H9 (cell line): ENCODE data around the gene RABGAP1L. TPM values are rescaled to one million over a fixed set of nuclear protein-coding genes. Genes with fewer than 3 reads are reported as not detected.

Experiments
- DNase-seq: peaks from one replicate; pipeline ENCODE4 v3.0.0-alpha.2; 2017
- H2AFZ ChIP-seq: one replicate; pipeline ENCODE4 v1.6.1; 2013; ENCODE audit warnings: mild to moderate bottlenecking, low read length, control low read depth, moderate library complexity
- H2AK5ac ChIP-seq: 2 replicates; pipeline ENCODE4 v1.6.1; 2013; ENCODE audit warnings: low read length, control low read depth, mixed read lengths; ENCODE audit not compliant: insufficient read length
- H2BK120ac ChIP-seq: one replicate; pipeline ENCODE4 v1.6.1; 2013; ENCODE audit warnings: low read depth, mild to moderate bottlenecking, low read length, control low read depth, inconsistent platforms; ENCODE audit not compliant: poor library complexity, severe bottlenecking
- H2BK12ac ChIP-seq: 2 replicates; pipeline ENCODE4 v1.6.1; 2013; ENCODE audit warnings: low read length, control low read depth, mixed read lengths, low read depth; ENCODE audit not compliant: insufficient read length
- H2BK15ac ChIP-seq: 2 replicates; pipeline ENCODE4 v1.6.1; 2013; ENCODE audit warnings: low read depth, low read length, control low read depth
- H2BK20ac ChIP-seq: one replicate; pipeline ENCODE4 v1.6.1; 2013; ENCODE audit warnings: low read depth, mild to moderate bottlenecking, low read length, control low read depth, inconsistent platforms; ENCODE audit not compliant: poor library complexity, severe bottlenecking
- H2BK5ac ChIP-seq: 2 replicates; pipeline ENCODE4 v1.6.1; 2013; ENCODE audit warnings: low read length, control low read depth, mixed read lengths; ENCODE audit not compliant: insufficient read length
- H3K14ac ChIP-seq: 2 replicates; pipeline ENCODE4 v1.6.1; 2013; ENCODE audit warnings: low read length, control low read depth; ENCODE audit not compliant: insufficient read depth
- H3K18ac ChIP-seq: 2 replicates; pipeline ENCODE4 v1.6.1; 2013; ENCODE audit warnings: low read depth, mild to moderate bottlenecking, mixed read lengths, low read length, control low read depth; ENCODE audit not compliant: insufficient read length
- H3K23ac ChIP-seq: 2 replicates; pipeline ENCODE4 v1.6.1; 2013; ENCODE audit warnings: low read length, control low read depth, mixed read lengths, low read depth; ENCODE audit not compliant: insufficient read length
- H3K23me2 ChIP-seq: 2 replicates; pipeline ENCODE4 v1.6.1; 2013; ENCODE audit warnings: low read depth, mild to moderate bottlenecking, mixed read lengths, low read length, control low read depth; ENCODE audit not compliant: insufficient read length, poor library complexity, severe bottlenecking
- H3K27ac ChIP-seq: 2 replicates; pipeline ENCODE4 v1.5.1; 2013; ENCODE audit warnings: low read length, control low read depth, mixed read lengths, low read depth; ENCODE audit not compliant: insufficient read length
- H3K27me3 ChIP-seq: 2 replicates; pipeline ENCODE4 v1.6.1; 2013; ENCODE audit warnings: low read length, control low read depth, inconsistent platforms; ENCODE audit not compliant: insufficient read depth
- H3K4ac ChIP-seq: 2 replicates; pipeline ENCODE4 v1.6.1; 2013; ENCODE audit warnings: low read depth, mild to moderate bottlenecking, control low read depth, inconsistent platforms, low read length, moderate library complexity
- H3K4me1 ChIP-seq: 2 replicates; pipeline ENCODE4 v1.6.1; 2013; ENCODE audit warnings: low read length, control low read depth, inconsistent platforms; ENCODE audit not compliant: insufficient read depth
- H3K4me2 ChIP-seq: 2 replicates; pipeline ENCODE4 v1.6.1; 2013; ENCODE audit warnings: low read length, control low read depth, mixed read lengths; ENCODE audit not compliant: insufficient read length, insufficient read depth
- H3K56ac ChIP-seq: 2 replicates; pipeline ENCODE4 v1.6.1; 2013; ENCODE audit warnings: low read depth, mild to moderate bottlenecking, mixed read lengths, low read length, control low read depth; ENCODE audit not compliant: insufficient read length
- H3K79me1 ChIP-seq: 2 replicates; pipeline ENCODE4 v1.6.1; 2013; ENCODE audit warnings: low read depth, mild to moderate bottlenecking, moderate library complexity, low read length, control low read depth, inconsistent platforms; ENCODE audit not compliant: insufficient read depth, poor library complexity, severe bottlenecking
- H3K79me2 ChIP-seq: 2 replicates; pipeline ENCODE4 v1.6.1; 2013; ENCODE audit warnings: low read length, control low read depth, inconsistent platforms; ENCODE audit not compliant: insufficient read depth
- H3K9ac ChIP-seq: 2 replicates; pipeline ENCODE4 v1.6.1; 2013; ENCODE audit warnings: low read length, control low read depth, mixed read lengths; ENCODE audit not compliant: insufficient read length; ENCODE audit errors: extremely low read depth
- H3K9me3 ChIP-seq: one replicate; pipeline ENCODE4 v1.6.1; 2013; ENCODE audit warnings: low read depth, low read length, inconsistent platforms; ENCODE audit not compliant: control insufficient read depth
- H3T11ph ChIP-seq: one replicate; pipeline ENCODE4 v1.6.1; 2013; ENCODE audit warnings: mild to moderate bottlenecking, low read length, control low read depth, inconsistent platforms
- H4K20me1 ChIP-seq: one replicate; pipeline ENCODE4 v1.6.1; 2013; ENCODE audit not compliant: control insufficient read depth, insufficient read length, insufficient read depth
- H4K5ac ChIP-seq: 2 replicates; pipeline ENCODE4 v1.6.1; 2013; ENCODE audit warnings: low read depth, mild to moderate bottlenecking, mixed read lengths, low read length, control low read depth; ENCODE audit not compliant: insufficient read length
- H4K8ac ChIP-seq: replicated peaks from 2 replicates; pipeline ENCODE4 v1.6.1; 2013; ENCODE audit warnings: low read length, control low read depth, mixed read lengths, low read depth; ENCODE audit not compliant: insufficient read length
- H4K91ac ChIP-seq: 2 replicates; pipeline ENCODE4 v1.6.1; 2013; ENCODE audit warnings: low read depth, mild to moderate bottlenecking, moderate library complexity, mixed read lengths, low read length, control low read depth; ENCODE audit not compliant: insufficient read length
- H3K27ac Mint-ChIP-seq, 3 experiments: 2 replicates in 2 of 3; 3 replicates in 1 of 3; pipeline ENCODE4 v1.8.0; 2020 to 2021; ENCODE audit warnings: mixed read lengths in 3 of 3, mild to moderate bottlenecking in 1 of 3, moderate library complexity in 1 of 3
- H3K27me3 Mint-ChIP-seq: 2 replicates; pipeline ENCODE4 v1.8.0; 2021; ENCODE audit warnings: low read depth, mild to moderate bottlenecking, moderate library complexity, mixed read lengths
- H3K36me3 Mint-ChIP-seq, 3 experiments: 2 replicates in 2 of 3; 3 replicates in 1 of 3; pipeline ENCODE4 v1.8.0; 2020 to 2021; ENCODE audit warnings: low read depth in 3 of 3, mixed read lengths in 3 of 3; ENCODE audit not compliant: insufficient read depth in 1 of 3
- H3K4me1 Mint-ChIP-seq, 2 experiments: 2 replicates each; pipeline ENCODE4 v1.8.0; 2020; ENCODE audit warnings: mixed read lengths in 2 of 2
- H3K4me3 Mint-ChIP-seq, 2 experiments: 2 replicates in 1 of 2; 3 replicates in 1 of 2; pipeline ENCODE4 v1.8.0; 2020 to 2021; ENCODE audit warnings: mild to moderate bottlenecking in 2 of 2, mixed read lengths in 2 of 2, moderate library complexity in 1 of 2
- H3K9me3 Mint-ChIP-seq, 2 experiments: 2 replicates in 1 of 2; 3 replicates in 1 of 2; pipeline ENCODE4 v1.8.0; 2020; ENCODE audit warnings: mild to moderate bottlenecking in 2 of 2, mixed read lengths in 2 of 2, moderate library complexity in 1 of 2
- WGBS: extraction: QIAGEN DNeasy Blood & Tissue Kit; methylation state at CpG from one replicate; pipeline ENCODE4 v1.1.7; 2013; ENCODE audit warnings: missing lambda C conversion rate, low lambda C conversion rate, mixed read lengths; ENCODE audit not compliant: insufficient read length; ENCODE audit errors: extremely low coverage; 5-methylcytosine and 5-hydroxymethylcytosine counted together
- total RNA-seq: library from RNA; stranded (reverse); gene quantifications from 2 replicates; pipeline ENCODE4 v1.2.1, GENCODE V29; 2021
- TF ChIP-seq, protein P1 (sequence below): fragments of 200-600 bp; sonication (generic); conservative IDR thresholded peaks from 3 replicates; pipeline ENCODE4 v1.8.0; 2021; ENCODE audit warnings: antibody characterized with exemption, mild to moderate bottlenecking

The RABGAP1L gene
- total RNA-seq, 1 experiment from 2014 or later = 147 TPM

DNA sequence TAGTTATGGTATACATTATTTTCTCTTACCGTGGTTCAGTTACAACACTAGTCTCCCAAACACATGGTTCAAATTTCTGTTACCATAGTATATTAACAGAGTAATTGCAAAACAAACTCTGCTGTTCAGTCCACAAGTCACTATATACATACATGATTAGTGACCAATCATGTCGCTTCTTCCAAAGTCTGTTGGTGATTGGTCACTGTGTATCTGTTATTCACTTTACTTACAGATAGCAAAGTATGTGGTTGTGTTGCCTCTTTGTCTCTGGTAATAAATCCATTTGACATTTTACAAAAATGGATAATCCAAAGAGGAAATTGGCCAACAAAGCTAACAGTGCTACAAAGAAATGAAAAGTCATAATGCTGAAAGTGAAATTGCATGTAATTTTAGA, 107.2 kb downstream of the RABGAP1L start:
- H3K4me3 Mint-ChIP-seq = no peak overlapping the region

More for the DNA sequence above, 107.2 kb downstream of the RABGAP1L start:
- Histone ChIP-seq H3K79me1 (no peaks in the 10 kb centered on the region), H3K18ac (no peak overlapping the region), H2AFZ (no peak overlapping the region), H4K5ac (no peak overlapping the region), H2BK20ac (no peak overlapping the region), H2AK5ac (no peak overlapping the region), H3K23ac (no peak overlapping the region), H3K27me3 (no peaks in the 10 kb centered on the region), H3K56ac (no peak overlapping the region), H3K4me1 (no peaks in the 10 kb centered on the region), H2BK12ac (no peak overlapping the region), H3K4me2 (no peak overlapping the region), H3K14ac (no peak overlapping the region), H2BK5ac (no peak overlapping the region), H2BK120ac (no peak overlapping the region), H3K23me2 (no peaks in the 10 kb centered on the region), H3K79me2 (no peaks in the 10 kb centered on the region), H3T11ph (no peak overlapping the region), H4K20me1 (no peaks in the 10 kb centered on the region), H2BK15ac (no peak overlapping the region), H3K9me3 (no peaks in the 10 kb centered on the region), H4K91ac (no peak overlapping the region), H3K9ac (no peak overlapping the region), H4K8ac (no peak overlapping the region), H3K27ac (no peak overlapping the region), H3K4ac (no peak overlapping the region)
- no peaks in the 10 kb centered on the region for H3K36me3 Mint-ChIP-seq
- TF ChIP-seq, protein P1, sequence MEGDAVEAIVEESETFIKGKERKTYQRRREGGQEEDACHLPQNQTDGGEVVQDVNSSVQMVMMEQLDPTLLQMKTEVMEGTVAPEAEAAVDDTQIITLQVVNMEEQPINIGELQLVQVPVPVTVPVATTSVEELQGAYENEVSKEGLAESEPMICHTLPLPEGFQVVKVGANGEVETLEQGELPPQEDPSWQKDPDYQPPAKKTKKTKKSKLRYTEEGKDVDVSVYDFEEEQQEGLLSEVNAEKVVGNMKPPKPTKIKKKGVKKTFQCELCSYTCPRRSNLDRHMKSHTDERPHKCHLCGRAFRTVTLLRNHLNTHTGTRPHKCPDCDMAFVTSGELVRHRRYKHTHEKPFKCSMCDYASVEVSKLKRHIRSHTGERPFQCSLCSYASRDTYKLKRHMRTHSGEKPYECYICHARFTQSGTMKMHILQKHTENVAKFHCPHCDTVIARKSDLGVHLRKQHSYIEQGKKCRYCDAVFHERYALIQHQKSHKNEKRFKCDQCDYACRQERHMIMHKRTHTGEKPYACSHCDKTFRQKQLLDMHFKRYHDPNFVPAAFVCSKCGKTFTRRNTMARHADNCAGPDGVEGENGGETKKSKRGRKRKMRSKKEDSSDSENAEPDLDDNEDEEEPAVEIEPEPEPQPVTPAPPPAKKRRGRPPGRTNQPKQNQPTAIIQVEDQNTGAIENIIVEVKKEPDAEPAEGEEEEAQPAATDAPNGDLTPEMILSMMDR = no peak
- DNase-seq = no peak
- WGBS = no CpG with 5 or more reads among the region's 2 CpGs
- H3K4me1 Mint-ChIP-seq = no peaks in the 10 kb centered on the region
- no peaks in the 10 kb centered on the region for H3K9me3 Mint-ChIP-seq
- no peak overlapping the region for H3K27ac Mint-ChIP-seq
- no peaks in the 10 kb centered on the region for H3K27me3 Mint-ChIP-seq
